Spleen (tissue), 11 donors: ENCODE measurements around the gene FHIT. TPM values are rescaled to one million over a fixed set of nuclear protein-coding genes. Genes with fewer than 3 reads are reported as not detected.

ENCODE experiments used
- DNase-seq: peaks from one replicate; pipeline ENCODE4 v3.0.0-alpha.2; 2020
- H3K27ac ChIP-seq, 8 donors: fragments of 200-600 bp; sonication (generic) in 7 of 8; 1 replicate in 4 of 8; 2 replicates in 4 of 8; pipeline versions ENCODE4 v1.5.0 to v1.8.0; 2016 to 2021; ENCODE audit warnings: inconsistent platforms in 4 of 8, mild to moderate bottlenecking in 4 of 8, moderate library complexity in 1 of 8
- H3K27me3 ChIP-seq, 7 donors: fragments of 200-600 bp; sonication (generic) in 6 of 7; replicated peaks in 1 of 7; 1 replicate in 4 of 7; 2 replicates in 3 of 7; pipeline versions ENCODE4 v1.5.0 to v1.8.0; 2016 to 2021; ENCODE audit warnings: inconsistent platforms in 3 of 7, mild to moderate bottlenecking in 1 of 7
- H3K36me3 ChIP-seq, 6 donors: fragments of 200-600 bp; sonication (generic) in 5 of 6; 1 replicate in 4 of 6; 2 replicates in 2 of 6; pipeline versions ENCODE4 v1.5.0 to v1.8.0; 2016 to 2021; ENCODE audit warnings: inconsistent platforms in 2 of 6
- H3K4me1 ChIP-seq, 6 donors: fragments of 200-600 bp; sonication (generic) in 5 of 6; 1 replicate in 3 of 6; 2 replicates in 3 of 6; pipeline versions ENCODE4 v1.5.0 to v1.8.0; 2016 to 2021; ENCODE audit warnings: inconsistent platforms in 3 of 6
- H3K4me3 ChIP-seq, 8 donors: fragments of 200-600 bp; sonication (generic) in 7 of 8; 1 replicate in 4 of 8; 2 replicates in 4 of 8; pipeline versions ENCODE4 v1.5.0 to v1.8.0; 2016 to 2021; ENCODE audit warnings: inconsistent platforms in 4 of 8, mild to moderate bottlenecking in 4 of 8, moderate library complexity in 2 of 8
- H3K9me3 ChIP-seq, 8 donors: fragments of 200-600 bp; sonication (generic) in 7 of 8; 1 replicate in 4 of 8; 2 replicates in 4 of 8; pipeline versions ENCODE4 v1.5.0 to v1.8.0; 2016 to 2021; ENCODE audit warnings: inconsistent platforms in 4 of 8
- POLR2A ChIP-seq, 3 donors: fragments of 450-650 bp; IDR thresholded peaks; one replicate each; pipeline ENCODE4 v1.5.1; 2017; ENCODE audit warnings: antibody characterized with exemption in 3 of 3, mild to moderate bottlenecking in 1 of 3
- POLR2AphosphoS5 ChIP-seq, 3 donors: sonication (generic); formaldehyde crosslinking; IDR thresholded peaks; one replicate each; pipeline ENCODE4 v1.5.1; 2017; ENCODE audit warnings: antibody characterized with exemption in 3 of 3
- whole genome bisulfite sequencing, 5 donors: extraction: QIAGEN DNeasy Blood & Tissue Kit in 3 of 5; methylation state at CpG; one replicate each; pipeline versions ENCODE4 v1.1.5 to v1.1.7; 2013 to 2018; 5-methylcytosine and 5-hydroxymethylcytosine counted together
- intact Hi-C: fragments of 100-400 bp; cut with DNase I; formaldehyde crosslinking; loops from one replicate; pipeline ENCODE4 v1.15.0; 2023; ENCODE audit warnings: low total_unique reads
- polyA plus RNA-seq, 3 donors: library from polyadenylated mRNA; stranded (reverse); fragments of 200-250 nt; gene quantifications; one replicate each; pipeline ENCODE4 v1.2.1, GENCODE V29; 2013
- total RNA-seq, 7 donors: library from RNA; depleted of rRNA in 3 of 7; stranded (reverse); fragments of >200 nt in 3 of 7; fragmentation: NEBNext Ultra II Directional in 4 of 7; extraction: Animal tissue kit (Norgen Biotek cat#: 25700) in 4 of 7; gene quantifications; one replicate each; pipeline versions ENCODE4 v1.1.0 to v1.2.1, GENCODE V29; 2016 to 2021
- TF ChIP-seq, protein P1 (sequence below), 11 experiments: fragments of 200-600 bp in 7 of 11; fragments of 450-650 bp in 4 of 11; sonication (generic) in 4 of 11; IDR thresholded peaks in 8 of 11; conservative IDR thresholded peaks in 3 of 11; 1 replicate in 7 of 11; 2 replicates in 4 of 11; pipeline versions ENCODE4 v1.4.0 to v1.8.0; 2016 to 2021; ENCODE audit warnings: antibody characterized with exemption in 11 of 11, inconsistent platforms in 4 of 11, mild to moderate bottlenecking in 1 of 11
- donor health status: healthy with polysubstance abuse.
- donor health status: DM: no; HTN: no; CAD: no; lungs with moderate emphysema.
- donor health status: DM: no; HTN: no; CAD: no.
- donor health status: Bipolar disorder and iron deficiency.
- donor health status: healthy.
- donor health status: DM: no; HTN: no; CAD: no.
- donor health status: DM: yes; HTN: yes; CAD: no.

FHIT gene
- total and polyA plus RNA-seq, 10 donors: 4.1 to 23.1 (median 12.2) TPM

DNA sequence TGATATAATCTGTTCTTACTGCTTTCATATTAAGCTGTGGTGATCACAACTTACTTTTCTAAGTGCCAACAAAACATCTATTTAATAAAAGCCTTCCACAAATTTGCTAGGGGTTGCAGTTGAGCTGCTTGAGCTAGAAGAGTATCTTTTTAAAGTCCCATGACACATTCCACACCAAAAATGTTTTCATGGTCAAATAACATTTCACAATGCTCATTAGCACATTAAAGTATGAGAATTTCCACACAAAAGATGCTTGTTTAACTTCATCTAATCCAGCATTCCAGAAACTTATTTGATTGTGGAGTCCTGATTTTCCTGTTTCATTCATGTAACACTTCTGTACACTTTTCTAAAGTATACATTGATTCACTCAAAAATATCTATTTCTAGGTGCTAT lies 1325.3 kb downstream of the FHIT start:
- Histone ChIP-seq H3K9me3 (no peaks in the 10 kb centered on the region), H3K4me3 (no peak overlapping the region), H3K27me3 (no peaks in the 10 kb centered on the region), H3K36me3 (no peaks in the 10 kb centered on the region), H3K4me1 (no peaks in the 10 kb centered on the region), H3K27ac (no peak overlapping the region)
- intact Hi-C loops: no loop called here
- no peak for TF ChIP-seq POLR2AphosphoS5 (IDR thresholded peaks at IDR 0.05)
- TF ChIP-seq, protein P1, sequence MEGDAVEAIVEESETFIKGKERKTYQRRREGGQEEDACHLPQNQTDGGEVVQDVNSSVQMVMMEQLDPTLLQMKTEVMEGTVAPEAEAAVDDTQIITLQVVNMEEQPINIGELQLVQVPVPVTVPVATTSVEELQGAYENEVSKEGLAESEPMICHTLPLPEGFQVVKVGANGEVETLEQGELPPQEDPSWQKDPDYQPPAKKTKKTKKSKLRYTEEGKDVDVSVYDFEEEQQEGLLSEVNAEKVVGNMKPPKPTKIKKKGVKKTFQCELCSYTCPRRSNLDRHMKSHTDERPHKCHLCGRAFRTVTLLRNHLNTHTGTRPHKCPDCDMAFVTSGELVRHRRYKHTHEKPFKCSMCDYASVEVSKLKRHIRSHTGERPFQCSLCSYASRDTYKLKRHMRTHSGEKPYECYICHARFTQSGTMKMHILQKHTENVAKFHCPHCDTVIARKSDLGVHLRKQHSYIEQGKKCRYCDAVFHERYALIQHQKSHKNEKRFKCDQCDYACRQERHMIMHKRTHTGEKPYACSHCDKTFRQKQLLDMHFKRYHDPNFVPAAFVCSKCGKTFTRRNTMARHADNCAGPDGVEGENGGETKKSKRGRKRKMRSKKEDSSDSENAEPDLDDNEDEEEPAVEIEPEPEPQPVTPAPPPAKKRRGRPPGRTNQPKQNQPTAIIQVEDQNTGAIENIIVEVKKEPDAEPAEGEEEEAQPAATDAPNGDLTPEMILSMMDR (IDR thresholded peaks at IDR 0.05 in 8 of 11, conservative IDR thresholded peaks at IDR 0.05 in 3 of 11): no peak
- no peak for TF ChIP-seq POLR2A (IDR thresholded peaks at IDR 0.05)
- no peak for DNase-seq

DNA sequence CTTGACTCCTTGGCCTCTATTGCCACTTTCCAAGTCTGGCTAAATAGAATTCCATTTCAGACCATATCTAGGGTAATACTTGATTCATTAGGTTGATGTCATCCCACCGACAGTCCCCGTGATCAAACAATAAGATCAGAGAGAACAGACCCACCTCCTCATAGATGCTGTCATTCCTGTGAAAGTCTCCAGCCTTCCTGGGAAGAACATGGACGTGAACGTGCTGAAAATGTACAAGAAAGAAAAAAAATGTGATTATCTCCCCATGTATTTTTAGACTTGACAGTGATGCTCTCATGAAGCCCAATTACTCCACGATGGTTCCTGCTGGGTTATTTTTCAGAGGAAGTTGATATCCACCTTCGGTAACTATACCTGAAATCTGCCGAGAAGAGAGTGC lies 1329.1 kb downstream of the FHIT start:
- intact Hi-C loops: no loop called here
- DNase-seq: no peak
- Histone ChIP-seq H3K27ac (no peak overlapping the region), H3K4me1 (no peaks in the 10 kb centered on the region), H3K36me3 (no peaks in the 10 kb centered on the region), H3K27me3 (no peaks in the 10 kb centered on the region), H3K4me3 (no peak overlapping the region), H3K9me3 (no peaks in the 10 kb centered on the region)
- TF ChIP-seq, protein P1 (IDR thresholded peaks at IDR 0.05 in 8 of 11, conservative IDR thresholded peaks at IDR 0.05 in 3 of 11): no peak
- no peak for TF ChIP-seq POLR2A (IDR thresholded peaks at IDR 0.05)
- TF ChIP-seq POLR2AphosphoS5 (IDR thresholded peaks at IDR 0.05): no peak
- 91 to 96% (median 93%) methylated on average over 7 of the region's 7 CpGs for WGBS, 5 donors

DNA sequence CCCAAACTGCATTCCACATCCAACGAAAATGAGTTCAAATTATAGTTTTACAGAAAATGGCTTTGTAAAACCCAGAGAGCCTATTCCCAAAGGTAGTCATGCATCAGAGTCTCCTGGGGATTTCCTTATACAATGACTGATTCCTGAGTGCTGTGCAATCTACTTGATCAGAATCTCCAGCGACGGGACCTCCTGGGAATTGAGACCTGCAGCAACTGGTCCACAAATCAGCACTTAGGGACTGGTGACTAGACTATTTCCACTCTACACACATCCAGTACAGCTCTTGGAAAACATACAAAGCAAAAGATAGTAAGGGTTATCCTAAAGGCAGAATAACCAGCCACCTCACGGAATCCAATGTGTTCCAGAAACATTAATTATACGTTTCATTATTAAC lies 1330.4 kb downstream of the FHIT start:
- no peak for TF ChIP-seq POLR2A (IDR thresholded peaks at IDR 0.05)
- no peaks in the 10 kb centered on the region for H3K9me3 ChIP-seq
- intact Hi-C loops: no loop called here
- WGBS, 5 donors: 83 to 94% (median 91%) methylated on average over 5 of the region's 5 CpGs
- no peaks in the 10 kb centered on the region for H3K36me3 ChIP-seq
- no peak overlapping the region for H3K4me3 ChIP-seq
- no peaks in the 10 kb centered on the region for H3K27me3 ChIP-seq
- H3K27ac ChIP-seq: no peak overlapping the region
- no peaks in the 10 kb centered on the region for H3K4me1 ChIP-seq
- no peak for DNase-seq

DNA sequence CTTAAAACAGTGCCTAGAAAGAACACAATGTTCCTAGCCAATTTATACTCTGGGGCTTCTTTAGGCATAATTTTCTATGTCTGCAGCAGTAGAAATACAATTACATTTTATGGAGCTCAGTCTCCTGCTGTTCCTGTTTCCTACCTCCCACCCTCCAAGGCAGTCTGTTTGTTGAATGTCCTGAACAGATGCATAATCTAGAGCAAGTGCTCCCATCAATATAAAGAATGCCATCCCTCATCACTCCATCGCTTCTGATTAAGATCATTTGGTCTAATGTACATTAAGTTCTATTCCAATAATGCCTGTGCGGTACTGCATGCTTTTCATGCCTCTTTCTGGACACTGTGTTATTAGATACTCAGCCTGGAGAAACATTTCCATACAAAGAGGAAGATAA lies 1331.7 kb downstream of the FHIT start:
- Histone ChIP-seq H3K4me1 (no peaks in the 10 kb centered on the region), H3K27ac (no peak overlapping the region), H3K27me3 (no peaks in the 10 kb centered on the region), H3K9me3 (no peaks in the 10 kb centered on the region), H3K4me3 (no peak overlapping the region), H3K36me3 (no peaks in the 10 kb centered on the region)
- intact Hi-C loops: no loop called here
- no peak for DNase-seq
- TF ChIP-seq, protein P1 (IDR thresholded peaks at IDR 0.05 in 8 of 11, conservative IDR thresholded peaks at IDR 0.05 in 3 of 11): no peak
- TF ChIP-seq POLR2A (IDR thresholded peaks at IDR 0.05) (no peak), POLR2AphosphoS5 (IDR thresholded peaks at IDR 0.05) (no peak)
- WGBS, 5 donors: 96 to 99% (median 97%) methylated on average over 2 of the region's 2 CpGs

DNA sequence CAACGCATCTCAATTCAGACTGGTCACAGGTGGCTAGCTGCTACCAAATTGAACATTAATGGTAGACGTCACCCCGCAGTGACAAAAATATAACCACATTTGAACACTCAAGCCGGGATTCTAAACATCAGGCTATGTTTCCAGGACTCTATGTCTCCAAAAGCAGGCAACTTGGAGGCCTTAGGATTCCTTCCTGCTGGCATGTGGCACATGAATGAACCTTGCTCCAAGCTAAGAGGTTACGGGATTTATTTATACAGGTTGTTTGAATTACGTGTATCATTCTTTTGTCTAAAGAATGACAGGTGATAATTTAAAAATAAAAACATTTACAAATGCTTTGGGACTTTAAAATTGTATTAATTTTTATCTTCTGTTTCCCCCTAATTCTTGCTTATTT lies 1337.0 kb downstream of the FHIT start:
- TF ChIP-seq POLR2AphosphoS5 (IDR thresholded peaks at IDR 0.05) (no peak), POLR2A (IDR thresholded peaks at IDR 0.05) (no peak)
- TF ChIP-seq, protein P1 (IDR thresholded peaks at IDR 0.05 in 8 of 11, conservative IDR thresholded peaks at IDR 0.05 in 3 of 11): no peak
- H3K27me3 ChIP-seq: no peaks in the 10 kb centered on the region
- H3K27ac ChIP-seq: no peak overlapping the region
- intact Hi-C loops: no loop called here
- 84 to 95% (median 89%) methylated on average over 6 of the region's 6 CpGs for WGBS, 5 donors
- H3K4me3 ChIP-seq: no peak overlapping the region
- DNase-seq: no peak
- H3K4me1 ChIP-seq: no peaks in the 10 kb centered on the region
- H3K36me3 ChIP-seq: no peaks in the 10 kb centered on the region
- no peaks in the 10 kb centered on the region for H3K9me3 ChIP-seq
